HEK293T (cell line): ENCODE data around the gene ZNF17.

Source experiments
- ELF4 ChIP-seq: fragments of 450-650 bp; IDR thresholded peaks from 2 replicates; pipeline ENCODE4 v1.6.1; 2017; ENCODE audit warnings: antibody characterized with exemption
- FOXK2 ChIP-seq: fragments of 450-650 bp; IDR thresholded peaks from 2 replicates; pipeline ENCODE4 v1.6.1; 2016; ENCODE audit warnings: mild to moderate bottlenecking
- FOXM1 ChIP-seq: fragments of 450-650 bp; IDR thresholded peaks from 2 replicates; pipeline ENCODE4 v1.6.1; 2017; ENCODE audit warnings: mild to moderate bottlenecking, borderline replicate concordance

DNA sequence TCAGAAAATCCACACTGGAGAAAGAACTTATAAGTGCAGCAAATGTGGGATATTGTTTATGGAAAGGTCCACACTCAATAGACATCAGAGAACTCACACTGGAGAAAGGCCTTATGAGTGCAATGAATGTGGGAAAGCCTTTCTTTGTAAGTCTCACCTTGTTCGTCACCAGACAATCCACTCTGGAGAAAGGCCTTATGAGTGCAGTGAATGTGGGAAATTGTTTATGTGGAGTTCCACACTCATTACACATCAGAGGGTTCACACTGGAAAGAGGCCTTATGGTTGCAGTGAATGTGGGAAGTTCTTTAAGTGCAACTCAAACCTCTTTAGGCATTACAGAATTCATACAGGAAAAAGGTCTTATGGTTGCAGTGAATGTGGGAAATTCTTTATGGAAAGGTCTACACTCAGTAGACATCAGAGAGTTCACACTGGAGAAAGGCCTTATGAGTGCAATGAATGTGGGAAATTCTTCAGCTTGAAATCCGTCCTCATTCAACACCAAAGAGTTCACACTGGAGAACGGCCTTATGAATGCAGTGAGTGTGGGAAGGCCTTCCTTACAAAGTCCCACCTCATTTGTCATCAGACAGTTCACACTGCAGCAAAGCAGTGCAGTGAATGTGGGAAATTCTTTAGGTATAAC, 33.3 kb upstream of the ZNF17 start:
- no peak for TF ChIP-seq FOXM1
- no peak for TF ChIP-seq FOXK2
- TF ChIP-seq ELF4 = no peak
